Neutrophil (primary cell): ENCODE data around the gene WSCD1.

Experiments
- H3K27ac ChIP-seq: fragments of 200-600 bp; sonication (generic); 2 replicates; pipeline ENCODE4 v1.5.1; 2016; ENCODE audit warnings: mild to moderate bottlenecking, moderate library complexity
- H3K27me3 ChIP-seq: fragments of 200-600 bp; sonication (generic); 2 replicates; pipeline ENCODE4 v1.6.0; 2016; ENCODE audit warnings: mild to moderate bottlenecking
- H3K36me3 ChIP-seq: fragments of 200-600 bp; sonication (generic); 2 replicates; pipeline ENCODE4 v1.5.1; 2017
- H3K4me1 ChIP-seq, 2 experiments: fragments of 200-600 bp in 1 of 2; sonication (generic) in 1 of 2; 1 replicate in 1 of 2; 2 replicates in 1 of 2; pipeline versions ENCODE4 v1.5.1 to v1.6.1; 2013 to 2016; ENCODE audit warnings: low read depth in 1 of 2, low read length in 1 of 2, mild to moderate bottlenecking in 1 of 2, moderate library complexity in 1 of 2; ENCODE audit not compliant: control insufficient read depth in 1 of 2, insufficient read depth in 1 of 2
- H3K4me3 ChIP-seq, 2 experiments: fragments of 200-600 bp in 1 of 2; sonication (generic) in 1 of 2; 1 replicate in 1 of 2; 2 replicates in 1 of 2; pipeline ENCODE4 v1.5.1; 2013 to 2016; ENCODE audit warnings: low read depth in 1 of 2, low read length in 1 of 2, mild to moderate bottlenecking in 1 of 2, moderate library complexity in 1 of 2
- H3K9me3 ChIP-seq: fragments of 200-600 bp; sonication (generic); 2 replicates; pipeline ENCODE4 v1.5.1; 2016
- TF ChIP-seq, protein P1 (sequence below): fragments of 200-600 bp; sonication (generic); IDR thresholded peaks from 2 replicates; pipeline ENCODE4 v1.5.1; 2016; ENCODE audit warnings: antibody characterized with exemption

WSCD1 gene

DNA sequence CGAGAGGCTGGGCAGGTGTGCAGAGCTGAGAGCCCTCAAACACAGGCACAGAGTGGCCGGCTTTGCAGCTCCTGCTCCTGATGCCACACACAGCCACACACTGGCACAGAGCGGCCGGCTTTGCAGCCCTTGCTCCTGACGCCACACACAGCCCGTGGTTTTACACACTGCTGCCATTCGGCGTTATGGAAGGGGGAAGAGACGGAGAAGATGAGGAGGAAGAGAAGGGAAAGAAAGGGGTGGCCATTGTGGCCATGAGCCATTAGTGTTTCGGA lies 26.8 kb downstream of the WSCD1 start:
- Histone ChIP-seq H3K9me3 (no peaks in the 10 kb centered on the region), H3K4me3 (no peak overlapping the region), H3K27ac (no peak overlapping the region)

DNA sequence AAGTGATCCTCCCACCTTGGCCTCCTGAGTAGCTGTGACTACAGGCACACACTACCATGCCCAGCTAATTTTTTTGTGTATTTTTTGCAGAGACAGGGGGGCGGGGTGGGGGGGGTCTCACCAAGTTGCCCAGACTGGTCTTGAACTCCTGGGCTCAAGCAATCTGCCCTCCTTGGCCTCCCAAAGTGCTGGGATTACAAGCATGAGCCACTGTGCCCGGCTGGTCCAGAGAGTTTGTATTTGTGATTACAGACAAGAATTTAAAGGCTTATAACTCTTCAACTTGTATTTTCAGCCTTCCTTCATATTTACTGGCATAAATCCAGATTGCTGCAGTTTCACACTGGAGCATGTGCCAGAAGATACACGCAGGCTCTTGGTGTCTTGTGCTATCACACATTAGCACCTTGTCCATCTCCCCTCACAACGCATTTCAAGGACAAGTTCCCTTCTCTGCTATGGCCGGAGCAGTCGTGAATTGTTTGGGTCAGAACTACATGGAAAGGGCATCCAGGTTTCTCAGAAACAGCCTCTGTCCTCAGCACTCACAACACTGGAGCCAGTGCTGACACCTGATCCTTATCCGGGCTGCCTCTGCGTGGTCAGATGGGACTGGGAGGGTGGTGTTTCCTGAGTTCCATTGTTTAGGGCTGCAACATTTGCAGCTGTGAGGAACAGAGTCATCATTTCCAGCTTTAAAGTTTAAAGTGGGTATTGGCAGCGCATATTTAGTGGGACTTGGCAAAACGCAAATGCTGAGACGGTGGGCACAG lies 28.1 kb downstream of the WSCD1 start:
- Histone ChIP-seq H3K4me1 (no peaks in the 10 kb centered on the region), H3K27me3 (no peaks in the 10 kb centered on the region), H3K4me3 (no peak overlapping the region), H3K36me3 (no peaks in the 10 kb centered on the region), H3K9me3 (no peaks in the 10 kb centered on the region), H3K27ac (no peak overlapping the region)
- TF ChIP-seq, protein P1, sequence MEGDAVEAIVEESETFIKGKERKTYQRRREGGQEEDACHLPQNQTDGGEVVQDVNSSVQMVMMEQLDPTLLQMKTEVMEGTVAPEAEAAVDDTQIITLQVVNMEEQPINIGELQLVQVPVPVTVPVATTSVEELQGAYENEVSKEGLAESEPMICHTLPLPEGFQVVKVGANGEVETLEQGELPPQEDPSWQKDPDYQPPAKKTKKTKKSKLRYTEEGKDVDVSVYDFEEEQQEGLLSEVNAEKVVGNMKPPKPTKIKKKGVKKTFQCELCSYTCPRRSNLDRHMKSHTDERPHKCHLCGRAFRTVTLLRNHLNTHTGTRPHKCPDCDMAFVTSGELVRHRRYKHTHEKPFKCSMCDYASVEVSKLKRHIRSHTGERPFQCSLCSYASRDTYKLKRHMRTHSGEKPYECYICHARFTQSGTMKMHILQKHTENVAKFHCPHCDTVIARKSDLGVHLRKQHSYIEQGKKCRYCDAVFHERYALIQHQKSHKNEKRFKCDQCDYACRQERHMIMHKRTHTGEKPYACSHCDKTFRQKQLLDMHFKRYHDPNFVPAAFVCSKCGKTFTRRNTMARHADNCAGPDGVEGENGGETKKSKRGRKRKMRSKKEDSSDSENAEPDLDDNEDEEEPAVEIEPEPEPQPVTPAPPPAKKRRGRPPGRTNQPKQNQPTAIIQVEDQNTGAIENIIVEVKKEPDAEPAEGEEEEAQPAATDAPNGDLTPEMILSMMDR, result no peak

More for the DNA sequence above, 26.8 kb downstream of the WSCD1 start:
- Histone ChIP-seq H3K27me3 (no peaks in the 10 kb centered on the region), H3K36me3 (no peaks in the 10 kb centered on the region), H3K4me1 (no peaks in the 10 kb centered on the region)
- TF ChIP-seq, protein P1, result no peak

DNA sequence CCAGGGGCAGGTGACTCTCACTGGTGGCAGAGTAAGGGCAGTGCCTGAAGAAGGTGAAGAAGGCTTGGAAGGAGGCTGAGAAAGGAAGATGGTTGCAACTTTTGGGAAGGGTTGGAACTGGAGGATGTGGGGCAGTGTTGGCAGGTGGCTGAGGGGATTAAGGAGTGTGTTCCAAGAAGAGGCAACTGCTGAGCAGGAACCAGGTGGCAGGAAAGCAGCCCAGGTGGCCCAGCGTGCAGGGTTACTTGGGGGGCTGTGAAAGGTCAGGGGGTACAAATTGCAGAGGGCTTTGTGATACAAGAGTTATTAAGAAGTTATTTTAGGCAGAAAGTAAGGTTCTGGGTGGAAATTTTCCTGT lies 28.6 kb downstream of the WSCD1 start:
- Histone ChIP-seq H3K4me1 (no peaks in the 10 kb centered on the region), H3K27me3 (no peaks in the 10 kb centered on the region), H3K36me3 (no peaks in the 10 kb centered on the region), H3K27ac (no peak overlapping the region), H3K4me3 (no peak overlapping the region), H3K9me3 (no peaks in the 10 kb centered on the region)
- TF ChIP-seq, protein P1, result no peak

DNA sequence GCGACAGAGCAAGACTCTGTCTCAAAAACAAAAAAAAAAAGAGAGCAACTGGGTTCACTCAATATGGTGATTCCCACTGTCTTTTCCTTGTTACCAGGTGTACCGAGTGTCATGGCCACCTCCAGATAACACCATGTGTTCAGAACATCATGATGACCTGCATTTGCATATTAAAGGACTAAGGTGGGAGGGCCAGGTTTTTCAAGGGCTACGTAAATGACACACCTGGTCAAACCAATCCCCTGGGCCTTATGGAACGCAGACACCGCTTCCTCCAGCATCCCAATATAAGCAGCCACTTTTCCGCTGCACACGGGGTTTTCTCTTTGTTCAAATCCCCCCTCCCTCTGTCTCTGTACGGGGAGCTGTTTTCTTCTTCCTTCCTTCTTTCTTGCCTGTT lies 29.3 kb downstream of the WSCD1 start:
- H3K27ac ChIP-seq, result no peak overlapping the region
- H3K9me3 ChIP-seq, result no peaks in the 10 kb centered on the region
- H3K4me1 ChIP-seq, result no peaks in the 10 kb centered on the region
- H3K36me3 ChIP-seq, result no peaks in the 10 kb centered on the region
- no peak overlapping the region for H3K4me3 ChIP-seq
- H3K27me3 ChIP-seq, result no peaks in the 10 kb centered on the region
- TF ChIP-seq, protein P1, result no peak

DNA sequence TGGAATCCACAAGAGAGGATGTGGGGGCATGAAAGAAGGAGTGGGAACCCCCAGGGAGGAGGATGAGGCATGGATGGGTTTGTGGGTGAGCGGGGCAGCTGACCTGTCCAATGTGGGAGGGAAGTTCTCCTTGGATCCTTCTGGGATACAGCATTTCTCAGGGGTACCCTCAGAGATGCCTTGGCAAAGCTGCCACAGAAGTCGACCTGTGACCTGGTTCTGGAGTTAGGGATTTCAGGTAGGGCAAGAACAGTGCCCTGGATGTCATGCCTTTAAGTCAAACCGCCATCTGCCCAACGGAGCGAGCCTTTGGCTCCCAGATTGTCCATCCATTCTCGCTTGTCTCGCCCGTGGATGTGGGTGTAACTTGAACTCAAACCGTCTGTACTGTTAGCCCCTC lies 30.0 kb downstream of the WSCD1 start:
- Histone ChIP-seq H3K4me3 (no peak overlapping the region), H3K36me3 (no peaks in the 10 kb centered on the region), H3K9me3 (no peaks in the 10 kb centered on the region), H3K27ac (no peak overlapping the region), H3K27me3 (no peaks in the 10 kb centered on the region), H3K4me1 (no peaks in the 10 kb centered on the region)
- TF ChIP-seq, protein P1, result no peak
